Neuronal stem cell (in vitro differentiated cells): ENCODE results near the gene MRGPRG.

ENCODE experiments used
- DNase-seq: peaks from one replicate; pipeline ENCODE4 v3.0.0-alpha.2; 2013; ENCODE audit warnings: low spot score
- H2AFZ ChIP-seq: one replicate; pipeline ENCODE4 v1.6.1; 2013; ENCODE audit warnings: mild to moderate bottlenecking, low read length, inconsistent platforms
- H2AK5ac ChIP-seq: 2 replicates; pipeline ENCODE4 v1.6.1; 2013; ENCODE audit warnings: low read depth, mild to moderate bottlenecking, inconsistent platforms, low read length, moderate library complexity, mixed read lengths
- H2BK120ac ChIP-seq: 2 replicates; pipeline ENCODE4 v1.6.1; 2013; ENCODE audit warnings: low read depth, mild to moderate bottlenecking, inconsistent platforms, low read length, moderate library complexity, mixed read lengths
- H2BK12ac ChIP-seq: one replicate; pipeline ENCODE4 v1.6.1; 2013; ENCODE audit warnings: low read length, inconsistent platforms
- H2BK15ac ChIP-seq: 2 replicates; pipeline ENCODE4 v1.6.1; 2013; ENCODE audit warnings: mild to moderate bottlenecking, low read length, inconsistent platforms, mixed read lengths
- H2BK5ac ChIP-seq: one replicate; pipeline ENCODE4 v1.6.1; 2013; ENCODE audit warnings: inconsistent platforms, mild to moderate bottlenecking, low read length, moderate library complexity
- H3K14ac ChIP-seq: one replicate; pipeline ENCODE4 v1.6.1; 2013; ENCODE audit warnings: low read length, inconsistent platforms
- H3K18ac ChIP-seq: 2 replicates; pipeline ENCODE4 v1.6.1; 2013; ENCODE audit warnings: low read length, inconsistent platforms
- H3K23ac ChIP-seq: 2 replicates; pipeline ENCODE4 v1.6.1; 2013; ENCODE audit warnings: low read depth, mild to moderate bottlenecking, mixed read lengths, low read length, inconsistent platforms; ENCODE audit not compliant: poor library complexity
- H3K27ac ChIP-seq: replicated peaks from 3 replicates; pipeline ENCODE4 v1.5.1; 2013; ENCODE audit warnings: low read length, inconsistent platforms
- H3K27me3 ChIP-seq, 3 experiments: 2 replicates each; pipeline ENCODE4 v1.6.1; 2013; ENCODE audit warnings: low read length in 3 of 3, mild to moderate bottlenecking in 2 of 3, inconsistent platforms in 1 of 3, low read depth in 1 of 3, mixed read lengths in 1 of 3, moderate library complexity in 1 of 3; ENCODE audit not compliant: control insufficient read depth in 3 of 3, insufficient read depth in 3 of 3
- H3K36me3 ChIP-seq, 2 donors: replicated peaks in 1 of 2; 2 replicates each; pipeline ENCODE4 v1.6.1; 2013; ENCODE audit warnings: low read length in 2 of 2; ENCODE audit not compliant: control insufficient read depth in 2 of 2, insufficient read depth in 2 of 2
- H3K4ac ChIP-seq: 2 replicates; pipeline ENCODE4 v1.6.1; 2013; ENCODE audit warnings: inconsistent platforms, mild to moderate bottlenecking, low read length, moderate library complexity
- H3K4me1 ChIP-seq, 2 donors: 1 replicate in 1 of 2; 2 replicates in 1 of 2; pipeline ENCODE4 v1.6.1; 2013; ENCODE audit warnings: low read length in 2 of 2, low read depth in 1 of 2; ENCODE audit not compliant: control insufficient read depth in 2 of 2, insufficient read depth in 1 of 2
- H3K4me2 ChIP-seq: one replicate; pipeline ENCODE4 v1.6.1; 2013; ENCODE audit warnings: mild to moderate bottlenecking, low read length, inconsistent platforms; ENCODE audit not compliant: insufficient read depth, poor library complexity, severe bottlenecking
- H3K4me3 ChIP-seq, 2 donors: 2 replicates each; pipeline ENCODE4 v1.5.1; 2013; ENCODE audit warnings: low read length in 2 of 2, mild to moderate bottlenecking in 2 of 2, inconsistent platforms in 1 of 2, moderate library complexity in 1 of 2
- H3K79me1 ChIP-seq: one replicate; pipeline ENCODE4 v1.6.1; 2013; ENCODE audit warnings: low read depth, mild to moderate bottlenecking, inconsistent platforms, low read length, moderate library complexity
- H3K9ac ChIP-seq: one replicate; pipeline ENCODE4 v1.6.1; 2013; ENCODE audit warnings: mild to moderate bottlenecking, low read depth, low read length, inconsistent platforms; ENCODE audit not compliant: poor library complexity
- H3K9me3 ChIP-seq, 2 donors: replicated peaks in 1 of 2; 2 replicates each; pipeline versions ENCODE3 to v1.6.1; 2013; ENCODE audit warnings: low read length in 2 of 2, mild to moderate bottlenecking in 2 of 2, inconsistent platforms in 1 of 2, low read depth in 1 of 2, mixed read lengths in 1 of 2, moderate library complexity in 1 of 2; ENCODE audit not compliant: control insufficient read depth in 2 of 2, insufficient read depth in 1 of 2
- H4K8ac ChIP-seq: one replicate; pipeline ENCODE4 v1.6.1; 2013; ENCODE audit warnings: low read depth, mild to moderate bottlenecking, inconsistent platforms, low read length, moderate library complexity
- H4K91ac ChIP-seq: one replicate; pipeline ENCODE4 v1.6.1; 2013; ENCODE audit warnings: low read length, low read depth, mild to moderate bottlenecking, inconsistent platforms; ENCODE audit not compliant: poor library complexity
- WGBS, 2 donors: extraction: QIAGEN DNeasy Blood & Tissue Kit; methylation state at CpG; one replicate each; pipeline ENCODE4 v1.1.7; 2013; ENCODE audit warnings: missing lambda C conversion rate in 2 of 2, mixed read lengths in 1 of 2; ENCODE audit not compliant: insufficient read length in 2 of 2, insufficient replicate concordance in 1 of 2; ENCODE audit errors: extremely low coverage in 2 of 2; 5-methylcytosine and 5-hydroxymethylcytosine counted together

MRGPRG gene

DNA sequence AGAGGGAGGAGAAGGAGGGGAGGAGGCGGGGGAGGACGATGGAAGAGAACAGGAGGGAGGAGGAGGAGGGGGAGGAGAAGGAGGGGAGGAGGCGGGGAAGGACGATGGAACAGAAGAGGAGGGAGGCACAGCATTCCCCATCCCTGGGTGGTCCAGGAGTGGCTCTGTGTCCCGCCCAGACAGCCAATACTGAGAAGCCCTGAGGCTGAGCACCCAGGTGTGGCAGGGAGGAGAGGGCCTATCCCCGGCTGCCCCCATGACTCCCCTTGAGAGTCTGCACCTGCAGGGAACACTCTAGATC is 12.9 kb upstream of the MRGPRG start:
- Histone ChIP-seq H3K18ac (peak overlapping the region; percentile 87), H3K79me1 (no peaks in the 10 kb centered on the region), H2BK15ac (no peak overlapping the region), H2BK5ac (no peak overlapping the region), H4K8ac (peak overlapping the region; percentile 3), H3K9ac (no peak overlapping the region), H2BK12ac (no peak overlapping the region), H3K4me3 (no peak overlapping the region), H3K23ac (no peak overlapping the region), H3K27ac (no peak overlapping the region), H2AK5ac (peak overlapping the region; percentile 92), H2BK120ac (no peak overlapping the region), H3K14ac (no peak overlapping the region), H3K4me1 (peaks cover 0 to 3% of the 10 kb centered on the region in 2 donors), H3K9me3 (no peaks in the 10 kb centered on the region), H3K4me2 (no peak overlapping the region), H3K36me3 (no peaks in the 10 kb centered on the region), H4K91ac (no peak overlapping the region), H3K4ac (no peak overlapping the region), H3K27me3 (peaks cover 0 to 4% (median 0%) of the 10 kb centered on the region in 3 experiments), H2AFZ (no peak overlapping the region)
- no peak for DNase-seq
- WGBS, 2 donors = no CpG with 5 or more reads among the region's 6 CpGs

DNA sequence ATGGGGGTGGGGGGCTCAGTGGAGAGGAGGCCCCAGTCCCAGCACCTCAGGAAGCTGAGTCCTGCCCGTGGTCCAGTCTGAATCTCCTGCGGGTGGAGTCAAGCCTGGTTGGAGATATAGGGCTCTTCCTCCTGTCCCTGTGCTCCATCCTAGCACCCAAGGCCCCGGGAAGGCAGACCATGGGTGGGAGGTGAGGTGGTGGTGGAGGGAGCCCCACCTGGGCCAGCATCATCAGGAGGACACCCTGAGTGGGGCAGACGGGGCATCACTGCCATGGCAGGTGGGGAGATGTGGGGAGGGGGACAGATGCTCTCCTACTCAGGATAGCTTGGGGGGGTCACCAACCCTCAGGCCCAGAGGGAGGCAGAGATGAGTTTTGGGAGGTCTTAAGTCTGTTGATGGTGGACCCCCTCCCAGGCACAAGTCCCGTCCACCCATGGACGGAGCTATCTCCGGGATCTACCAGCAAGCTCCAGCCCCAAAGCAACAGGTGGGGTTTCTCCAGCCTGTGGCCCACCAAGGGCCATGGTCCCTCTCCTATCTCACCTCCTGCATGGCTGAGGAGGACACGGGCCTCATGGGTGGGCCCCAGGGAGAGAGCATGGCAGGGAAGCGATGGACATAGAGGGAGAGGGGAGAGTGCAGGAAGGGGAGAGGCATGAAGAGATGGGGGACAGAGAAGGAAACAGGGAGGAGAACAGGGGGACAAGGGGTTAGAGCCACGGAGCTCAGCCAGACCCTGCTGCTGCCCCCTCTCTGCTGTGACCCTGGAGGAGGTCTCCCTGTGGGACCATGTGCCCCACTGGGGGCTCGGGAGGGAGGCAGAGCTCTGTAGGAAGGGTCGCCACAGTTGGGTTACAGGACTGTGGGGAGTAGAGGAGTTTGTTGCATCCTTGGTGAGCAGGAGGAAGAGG is 12.3 kb upstream of the MRGPRG start:
- no peak overlapping the region for H2BK5ac ChIP-seq
- no peak for DNase-seq
- peak overlapping the region; percentile 48 for H3K18ac ChIP-seq
- no CpG with 5 or more reads among the region's 12 CpGs for WGBS, 2 donors
- H3K79me1 ChIP-seq = no peaks in the 10 kb centered on the region
- peak overlapping the region; percentile 3 for H4K8ac ChIP-seq
- H2BK15ac ChIP-seq = no peak overlapping the region
- H4K91ac ChIP-seq = no peak overlapping the region
- H2AFZ ChIP-seq = no peak overlapping the region
- H3K4ac ChIP-seq = no peak overlapping the region
- no peak overlapping the region for H3K27ac ChIP-seq
- H3K27me3 ChIP-seq = no peaks in the 10 kb centered on the region
- no peaks in the 10 kb centered on the region for H3K36me3 ChIP-seq
- H2AK5ac ChIP-seq = peak overlapping the region; percentile 92
- H3K9ac ChIP-seq = no peak overlapping the region
- H2BK120ac ChIP-seq = no peak overlapping the region
- H2BK12ac ChIP-seq = peak overlapping the region; percentile 10
- H3K9me3 ChIP-seq = no peaks in the 10 kb centered on the region
- peak overlapping the region in 1 of 2 donors; percentile 46 for H3K4me3 ChIP-seq
- H3K14ac ChIP-seq = no peak overlapping the region
- H3K4me1 ChIP-seq = peaks cover 0 to 3% of the 10 kb centered on the region in 2 donors
- no peak overlapping the region for H3K4me2 ChIP-seq
- H3K23ac ChIP-seq = no peak overlapping the region

DNA sequence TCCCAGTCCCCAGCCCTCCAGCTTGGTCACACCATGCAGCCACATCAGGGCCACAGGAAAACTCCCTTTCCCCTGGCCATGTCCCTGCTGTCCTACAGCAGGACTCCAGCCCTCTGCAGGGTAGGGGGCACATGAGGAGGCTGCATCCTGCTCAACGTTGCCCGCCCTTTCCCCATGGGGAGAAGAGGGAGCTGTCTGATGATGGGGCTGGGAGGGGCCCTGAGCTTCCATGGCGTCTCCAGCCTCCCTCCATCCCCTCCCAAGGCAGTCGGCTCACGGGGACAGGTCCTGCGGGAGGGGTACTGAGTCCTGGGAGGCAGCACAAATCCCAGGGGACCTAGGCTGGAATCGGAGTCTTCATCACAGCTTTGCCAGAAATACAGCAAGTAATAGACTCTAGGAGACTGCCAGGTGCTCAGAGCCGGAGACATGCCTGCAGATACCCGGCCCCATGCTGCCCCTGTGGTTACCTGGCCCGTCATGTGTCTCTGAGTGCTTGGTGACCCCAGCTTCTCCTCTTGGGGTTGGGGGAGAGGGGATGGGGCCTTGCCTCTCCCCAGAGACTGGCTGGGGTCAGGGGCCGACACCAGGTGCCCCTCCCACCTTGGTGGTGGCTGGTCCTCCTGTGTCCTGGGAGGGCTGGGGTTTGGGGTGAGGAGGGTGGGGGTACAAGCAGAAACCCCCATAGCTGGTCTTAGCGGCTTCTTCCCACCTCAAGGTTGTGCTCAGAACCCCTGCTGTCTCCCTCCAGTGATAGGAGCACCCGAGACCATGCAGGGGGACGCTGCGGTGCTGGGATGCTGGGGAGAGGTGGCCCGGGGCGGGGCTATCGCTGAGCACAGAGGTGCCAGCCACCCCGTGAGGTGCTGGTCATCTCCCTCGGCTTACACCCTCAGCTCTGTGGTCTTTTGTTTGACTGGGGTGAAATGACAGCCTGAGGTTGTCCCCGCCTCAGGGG is 11.3 kb upstream of the MRGPRG start:
- Histone ChIP-seq H3K27ac (no peak overlapping the region), H3K36me3 (no peaks in the 10 kb centered on the region), H4K91ac (peak overlapping the region; percentile 85), H3K4me3 (no peak overlapping the region), H2AFZ (no peak overlapping the region), H4K8ac (no peak overlapping the region), H2BK12ac (no peak overlapping the region), H2BK15ac (peak overlapping the region; percentile 78), H2AK5ac (peak overlapping the region; percentile 75), H2BK120ac (no peak overlapping the region), H3K27me3 (no peaks in the 10 kb centered on the region), H3K4me2 (no peak overlapping the region), H2BK5ac (peak overlapping the region; percentile 22), H3K18ac (peak overlapping the region; percentile 52), H3K4ac (no peak overlapping the region), H3K23ac (no peak overlapping the region), H3K9me3 (no peaks in the 10 kb centered on the region), H3K79me1 (no peaks in the 10 kb centered on the region), H3K9ac (no peak overlapping the region), H3K14ac (no peak overlapping the region), H3K4me1 (peaks cover 0 to 7% of the 10 kb centered on the region in 2 donors)
- WGBS, 2 donors = no CpG with 5 or more reads among the region's 21 CpGs
- DNase-seq = no peak

DNA sequence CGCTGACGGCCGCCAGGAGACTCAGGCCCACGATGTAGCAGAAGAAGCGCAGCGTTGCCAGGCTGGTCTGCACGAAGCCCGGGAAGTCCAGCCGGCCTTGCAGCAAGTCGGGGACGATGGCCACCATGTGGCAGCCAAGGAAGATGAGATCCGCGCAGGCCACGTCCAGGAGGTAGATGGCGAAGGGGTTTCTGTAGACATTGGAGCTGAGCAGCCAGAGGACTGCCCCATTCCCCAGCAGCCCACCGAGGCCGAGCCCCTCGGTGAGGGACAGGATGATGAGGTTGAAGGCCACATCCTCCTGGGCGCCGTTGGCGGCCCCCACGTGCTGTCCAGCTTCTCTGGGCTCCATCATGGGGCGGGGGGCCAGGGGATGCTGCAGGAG is 9.8 kb upstream of the MRGPRG start:
- peak overlapping the region; percentile 55 for H3K23ac ChIP-seq
- no peak overlapping the region for H3K4me2 ChIP-seq
- no peaks in the 10 kb centered on the region for H3K27me3 ChIP-seq
- peak overlapping the region; percentile 37 for H3K4ac ChIP-seq
- H3K27ac ChIP-seq = no peak overlapping the region
- no peak overlapping the region for H2AFZ ChIP-seq
- H2BK120ac ChIP-seq = no peak overlapping the region
- H3K18ac ChIP-seq = peak overlapping the region; percentile 83
- WGBS, 2 donors = no CpG with 5 or more reads among the region's 23 CpGs
- no peaks in the 10 kb centered on the region for H3K79me1 ChIP-seq
- no peak for DNase-seq
- no peak overlapping the region for H2BK5ac ChIP-seq
- H3K14ac ChIP-seq = peak overlapping the region; percentile 56
- peak overlapping the region; percentile 73 for H2BK12ac ChIP-seq
- H2BK15ac ChIP-seq = peak overlapping the region; percentile 89
- H3K9me3 ChIP-seq = no peaks in the 10 kb centered on the region
- H3K4me3 ChIP-seq = no peak overlapping the region
- peak overlapping the region; percentile 17 for H4K8ac ChIP-seq
- H2AK5ac ChIP-seq = peak overlapping the region; percentile 53
- no peaks in the 10 kb centered on the region for H3K36me3 ChIP-seq
- peaks cover 12 to 15% of the 10 kb centered on the region in 2 donors for H3K4me1 ChIP-seq
- no peak overlapping the region for H3K9ac ChIP-seq
- no peak overlapping the region for H4K91ac ChIP-seq
